ENCODE results near the gene NDUFA8.
"Not testable (repeated sequence)": the region's sequence is repeated elsewhere in the genome, so short reads cannot be mapped to it uniquely, and the experiment has no call there.

Gene NDUFA8

GRCh38 chr9:122122468-122122867, 37.1 kb downstream of the NDUFA8 start:
- no peak for DNase-seq (ENCODE audit: low read depth in 4 of 4, low spot score in 1 of 4)

- DNase-seq (ENCODE audit: low read depth in 4 of 4, low spot score in 1 of 4) = no peak
Observed at GRCh38 chr9:122121931-122122330, 37.6 kb downstream of the NDUFA8 start.

- no peak for DNase-seq (ENCODE audit: low read depth in 4 of 4, low spot score in 1 of 4)
Observed at GRCh38 chr9:122121391-122121790, 38.2 kb downstream of the NDUFA8 start.

- DNase-seq (ENCODE audit: low read depth in 4 of 4, low spot score in 1 of 4) = no peak
Observed at GRCh38 chr9:122120316-122121071, 39.1 kb downstream of the NDUFA8 start.

- DNase-seq (ENCODE audit: low read depth in 4 of 4, low spot score in 1 of 4) = no peak
Observed at GRCh38 chr9:122119721-122120120, 39.9 kb downstream of the NDUFA8 start.

- no peak for DNase-seq (ENCODE audit: low read depth in 4 of 4, low spot score in 1 of 4)
Observed at GRCh38 chr9:122119166-122119521, 40.4 kb downstream of the NDUFA8 start.

- no peak for DNase-seq (ENCODE audit: low read depth in 4 of 4, low spot score in 1 of 4)
Observed at GRCh38 chr9:122118343-122119165, 41.0 kb downstream of the NDUFA8 start.

GRCh38 chr9:122117241-122117640, 42.3 kb downstream of the NDUFA8 start:
- DNase-seq (ENCODE audit: low read depth in 4 of 4, low spot score in 1 of 4) = not testable (repeated sequence)

- no peak for DNase-seq (ENCODE audit: low read depth in 4 of 4, low spot score in 1 of 4)
Observed at GRCh38 chr9:122116448-122117173, 43.0 kb downstream of the NDUFA8 start.

- no peak for DNase-seq (ENCODE audit: low read depth in 4 of 4, low spot score in 1 of 4)
Observed at GRCh38 chr9:122116040-122116439, 43.5 kb downstream of the NDUFA8 start.

- DNase-seq (ENCODE audit: low read depth in 4 of 4, low spot score in 1 of 4) = no peak
Observed at GRCh38 chr9:122115176-122116035, 44.2 kb downstream of the NDUFA8 start.

GRCh38 chr9:122113574-122113973, 46.0 kb downstream of the NDUFA8 start:
- DNase-seq (ENCODE audit: low read depth in 4 of 4, low spot score in 1 of 4) = no peak

- DNase-seq (ENCODE audit: low read depth in 4 of 4, low spot score in 1 of 4) = no peak
Observed at GRCh38 chr9:122112238-122112637, 47.3 kb downstream of the NDUFA8 start.

- DNase-seq (ENCODE audit: low read depth in 4 of 4, low spot score in 1 of 4) = no peak
Observed at GRCh38 chr9:122111413-122112085, 48.0 kb downstream of the NDUFA8 start.

- no peak for DNase-seq (ENCODE audit: low read depth in 4 of 4, low spot score in 1 of 4)
Observed at GRCh38 chr9:122110100-122110833, 49.3 kb downstream of the NDUFA8 start.

GRCh38 chr9:122109035-122109813, 50.4 kb downstream of the NDUFA8 start:
- DNase-seq (ENCODE audit: low read depth in 4 of 4, low spot score in 1 of 4) = no peak

- no peak for DNase-seq (ENCODE audit: low read depth in 4 of 4, low spot score in 1 of 4)
Observed at GRCh38 chr9:122107291-122107805, 52.2 kb downstream of the NDUFA8 start.

- no peak for DNase-seq (ENCODE audit: low read depth in 4 of 4, low spot score in 1 of 4)
Observed at GRCh38 chr9:122106576-122106975, 53.0 kb downstream of the NDUFA8 start.

- DNase-seq (ENCODE audit: low read depth in 4 of 4, low spot score in 1 of 4) = no peak
Observed at GRCh38 chr9:122103985-122104384, 55.6 kb downstream of the NDUFA8 start.

Data from stimulated activated CD4-positive, alpha-beta T cell treated with anti-CD3 and anti-CD28 coated beads, Interleukin-1b, Interleukin-23, amount 100 ng/mL, for 24 hours (primary cell).